ENCODE data around the gene MRPL32. TPM values are rescaled to one million over a fixed set of nuclear protein-coding genes. Genes with fewer than 3 reads are reported as not detected.

The MRPL32 gene
- polyA plus RNA-seq, 4 donors = 51.6 to 82.6 (median 61.6) TPM

GRCh38 chr7:42981601-42982000 lies 49.4 kb downstream of the MRPL32 start:
- Histone ChIP-seq H3K27ac (ENCODE audit: low read depth in 1 of 3, low read length in 2 of 3) (no peak overlapping the region), H3K4me3 (ENCODE audit: low read depth in 1 of 3, low read length in 3 of 3) (no peak overlapping the region), H3K4me1 (ENCODE audit: control insufficient read depth in 3 of 3, insufficient read depth in 2 of 3, low read depth in 1 of 3, low read length in 2 of 3) (no peaks in the 10 kb centered on the region), H3K9me3 (ENCODE audit: control insufficient read depth in 2 of 2, insufficient read depth in 1 of 2, low read depth in 1 of 2, low read length in 1 of 2) (no peaks in the 10 kb centered on the region), H3K36me3 (ENCODE audit: control insufficient read depth in 3 of 3, insufficient read depth in 2 of 3, low read depth in 1 of 3, low read length in 3 of 3) (no peaks in the 10 kb centered on the region), H3K27me3 (ENCODE audit: control insufficient read depth in 3 of 3, insufficient read depth in 3 of 3, low read length in 3 of 3) (no peaks in the 10 kb centered on the region)
- FAIRE-seq (no peak), DNase-seq (no peak)
- WGBS, 3 donors = 86 to 88% (median 87%) methylated on average over 1 of the region's 1 CpG

GRCh38 chr7:42982604-42983115 lies 50.5 kb downstream of the MRPL32 start:
- H3K27me3 ChIP-seq (ENCODE audit: control insufficient read depth in 3 of 3, insufficient read depth in 3 of 3, low read length in 3 of 3) = no peaks in the 10 kb centered on the region
- no peaks in the 10 kb centered on the region for H3K9me3 ChIP-seq (ENCODE audit: control insufficient read depth in 2 of 2, insufficient read depth in 1 of 2, low read depth in 1 of 2, low read length in 1 of 2)
- FAIRE-seq (no peak), DNase-seq (peak in 1 of 2 donors; percentile 33)
- no peaks in the 10 kb centered on the region for H3K4me1 ChIP-seq (ENCODE audit: control insufficient read depth in 3 of 3, insufficient read depth in 2 of 3, low read depth in 1 of 3, low read length in 2 of 3)
- no peak overlapping the region for H3K4me3 ChIP-seq (ENCODE audit: low read depth in 1 of 3, low read length in 3 of 3)
- 33 to 61% (median 53%) methylated on average over 3 of the region's 3 CpGs for WGBS, 3 donors
- H3K27ac ChIP-seq (ENCODE audit: low read depth in 1 of 3, low read length in 2 of 3) = no peak overlapping the region
- no peaks in the 10 kb centered on the region for H3K36me3 ChIP-seq (ENCODE audit: control insufficient read depth in 3 of 3, insufficient read depth in 2 of 3, low read depth in 1 of 3, low read length in 3 of 3)

- Histone ChIP-seq H3K4me3 (ENCODE audit: low read depth in 1 of 3, low read length in 3 of 3) (no peak overlapping the region), H3K27me3 (ENCODE audit: control insufficient read depth in 3 of 3, insufficient read depth in 3 of 3, low read length in 3 of 3) (no peaks in the 10 kb centered on the region), H3K9me3 (ENCODE audit: control insufficient read depth in 2 of 2, insufficient read depth in 1 of 2, low read depth in 1 of 2, low read length in 1 of 2) (no peaks in the 10 kb centered on the region), H3K27ac (ENCODE audit: low read depth in 1 of 3, low read length in 2 of 3) (no peak overlapping the region), H3K36me3 (ENCODE audit: control insufficient read depth in 3 of 3, insufficient read depth in 2 of 3, low read depth in 1 of 3, low read length in 3 of 3) (no peaks in the 10 kb centered on the region), H3K4me1 (ENCODE audit: control insufficient read depth in 3 of 3, insufficient read depth in 2 of 3, low read depth in 1 of 3, low read length in 2 of 3) (no peaks in the 10 kb centered on the region)
- DNase-seq (no peak), FAIRE-seq (no peak)
- 73 to 87% (median 85%) methylated on average over 1 of the region's 1 CpG for WGBS, 3 donors
These were observed 52.0 kb downstream of the MRPL32 start for GRCh38 chr7:42984137-42984536.

- no peaks in the 10 kb centered on the region for H3K27me3 ChIP-seq (ENCODE audit: control insufficient read depth in 3 of 3, insufficient read depth in 3 of 3, low read length in 3 of 3)
- FAIRE-seq (no peak), DNase-seq (no peak)
- WGBS, 3 donors = 86 to 90% (median 89%) methylated on average over 6 of the region's 6 CpGs
- no peaks in the 10 kb centered on the region for H3K9me3 ChIP-seq (ENCODE audit: control insufficient read depth in 2 of 2, insufficient read depth in 1 of 2, low read depth in 1 of 2, low read length in 1 of 2)
- no peak overlapping the region for H3K4me3 ChIP-seq (ENCODE audit: low read depth in 1 of 3, low read length in 3 of 3)
- no peak overlapping the region for H3K27ac ChIP-seq (ENCODE audit: low read depth in 1 of 3, low read length in 2 of 3)
- no peaks in the 10 kb centered on the region for H3K36me3 ChIP-seq (ENCODE audit: control insufficient read depth in 3 of 3, insufficient read depth in 2 of 3, low read depth in 1 of 3, low read length in 3 of 3)
- no peaks in the 10 kb centered on the region for H3K4me1 ChIP-seq (ENCODE audit: control insufficient read depth in 3 of 3, insufficient read depth in 2 of 3, low read depth in 1 of 3, low read length in 2 of 3)
These were observed 54.0 kb downstream of the MRPL32 start for GRCh38 chr7:42986213-42986612.

- Histone ChIP-seq H3K36me3 (ENCODE audit: control insufficient read depth in 3 of 3, insufficient read depth in 2 of 3, low read depth in 1 of 3, low read length in 3 of 3) (no peaks in the 10 kb centered on the region), H3K9me3 (ENCODE audit: control insufficient read depth in 2 of 2, insufficient read depth in 1 of 2, low read depth in 1 of 2, low read length in 1 of 2) (no peaks in the 10 kb centered on the region), H3K27me3 (ENCODE audit: control insufficient read depth in 3 of 3, insufficient read depth in 3 of 3, low read length in 3 of 3) (no peaks in the 10 kb centered on the region), H3K4me3 (ENCODE audit: low read depth in 1 of 3, low read length in 3 of 3) (no peak overlapping the region), H3K4me1 (ENCODE audit: control insufficient read depth in 3 of 3, insufficient read depth in 2 of 3, low read depth in 1 of 3, low read length in 2 of 3) (no peaks in the 10 kb centered on the region), H3K27ac (ENCODE audit: low read depth in 1 of 3, low read length in 2 of 3) (no peak overlapping the region)
- WGBS, 3 donors = 47 to 64% (median 58%) methylated on average over 1 of the region's 1 CpG
- DNase-seq (no peak), FAIRE-seq (no peak)
These were observed 54.6 kb downstream of the MRPL32 start for GRCh38 chr7:42986781-42987248.

Other genes with a start within 250 kb of the MRPL32 start
- 1 to 10 TPM; 3.8 to 5.1 (median 4.2) TPM for gene C7orf25, start 20.3 kb upstream of the MRPL32 start, polyA plus RNA-seq
- gene PSMA2, start 202 bp upstream of the MRPL32 start, polyA plus RNA-seq = 100 to 1,000 TPM; 130 to 181 (median 155) TPM
- under 1 TPM in 3 of 4 donors, not detected in 1; under 0.01 to 0.10 (median 0.03) TPM for gene HECW1, start 180.3 kb downstream of the MRPL32 start, polyA plus RNA-seq